HFF-Myc (cell line): ENCODE results near the gene PEX26.

Experiments used
- DNase-seq: peaks from one replicate; pipeline ENCODE4 v3.0.0-alpha.2; 2011; ENCODE audit warnings: low read depth; ENCODE audit errors: extremely low read depth
- H3K4me3 ChIP-seq: replicated peaks from 2 replicates; pipeline ENCODE4 v1.5.1; 2011; ENCODE audit warnings: low read depth, mild to moderate bottlenecking, control low read depth, low read length
- TF ChIP-seq, protein P1 (sequence below): IDR thresholded peaks from 2 replicates; pipeline ENCODE4 v1.5.1; 2012; ENCODE audit warnings: mild to moderate bottlenecking, low read depth, low read length, control low read depth; ENCODE audit errors: missing control alignments

The PEX26 gene

DNA sequence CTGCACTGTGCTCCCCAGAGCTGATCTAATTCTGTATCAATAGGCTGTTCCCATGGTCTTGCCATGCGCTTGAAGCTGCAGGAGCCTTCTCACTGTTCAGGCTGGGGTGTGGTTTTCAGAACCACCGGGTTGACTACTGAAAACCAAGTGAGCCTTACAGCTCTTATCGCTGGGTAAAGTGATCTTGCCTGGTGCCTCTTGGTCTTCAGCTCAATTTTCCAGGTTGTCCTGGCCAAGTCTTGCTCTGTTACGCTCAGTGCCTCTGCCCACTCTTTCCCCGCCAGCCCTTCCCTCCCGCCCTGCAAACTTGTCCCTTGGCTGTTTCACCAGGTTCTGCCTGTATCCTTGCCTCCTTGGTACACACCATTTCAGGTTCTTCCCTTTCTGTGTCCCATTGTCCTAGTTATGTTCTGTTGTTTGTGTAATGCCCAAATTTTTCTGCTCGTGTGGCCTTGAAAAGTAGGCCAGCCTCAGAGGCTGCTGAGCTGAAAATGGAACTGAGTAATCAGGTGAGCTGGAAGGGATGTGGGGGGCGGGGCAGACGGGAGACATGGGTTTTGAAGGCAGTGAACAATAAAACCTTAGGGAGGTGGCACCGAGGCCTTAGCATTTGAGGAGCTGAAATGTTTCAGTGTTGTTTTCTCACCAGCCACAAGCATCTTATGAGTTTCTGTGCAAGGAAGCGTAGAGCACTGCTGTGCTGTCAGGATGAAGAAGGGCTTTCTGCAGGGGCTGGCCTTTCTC, 11.2 kb downstream of the PEX26 start:
- TF ChIP-seq, protein P1, sequence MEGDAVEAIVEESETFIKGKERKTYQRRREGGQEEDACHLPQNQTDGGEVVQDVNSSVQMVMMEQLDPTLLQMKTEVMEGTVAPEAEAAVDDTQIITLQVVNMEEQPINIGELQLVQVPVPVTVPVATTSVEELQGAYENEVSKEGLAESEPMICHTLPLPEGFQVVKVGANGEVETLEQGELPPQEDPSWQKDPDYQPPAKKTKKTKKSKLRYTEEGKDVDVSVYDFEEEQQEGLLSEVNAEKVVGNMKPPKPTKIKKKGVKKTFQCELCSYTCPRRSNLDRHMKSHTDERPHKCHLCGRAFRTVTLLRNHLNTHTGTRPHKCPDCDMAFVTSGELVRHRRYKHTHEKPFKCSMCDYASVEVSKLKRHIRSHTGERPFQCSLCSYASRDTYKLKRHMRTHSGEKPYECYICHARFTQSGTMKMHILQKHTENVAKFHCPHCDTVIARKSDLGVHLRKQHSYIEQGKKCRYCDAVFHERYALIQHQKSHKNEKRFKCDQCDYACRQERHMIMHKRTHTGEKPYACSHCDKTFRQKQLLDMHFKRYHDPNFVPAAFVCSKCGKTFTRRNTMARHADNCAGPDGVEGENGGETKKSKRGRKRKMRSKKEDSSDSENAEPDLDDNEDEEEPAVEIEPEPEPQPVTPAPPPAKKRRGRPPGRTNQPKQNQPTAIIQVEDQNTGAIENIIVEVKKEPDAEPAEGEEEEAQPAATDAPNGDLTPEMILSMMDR = no peak
- no peak overlapping the region for H3K4me3 ChIP-seq
- no peak for DNase-seq

DNA sequence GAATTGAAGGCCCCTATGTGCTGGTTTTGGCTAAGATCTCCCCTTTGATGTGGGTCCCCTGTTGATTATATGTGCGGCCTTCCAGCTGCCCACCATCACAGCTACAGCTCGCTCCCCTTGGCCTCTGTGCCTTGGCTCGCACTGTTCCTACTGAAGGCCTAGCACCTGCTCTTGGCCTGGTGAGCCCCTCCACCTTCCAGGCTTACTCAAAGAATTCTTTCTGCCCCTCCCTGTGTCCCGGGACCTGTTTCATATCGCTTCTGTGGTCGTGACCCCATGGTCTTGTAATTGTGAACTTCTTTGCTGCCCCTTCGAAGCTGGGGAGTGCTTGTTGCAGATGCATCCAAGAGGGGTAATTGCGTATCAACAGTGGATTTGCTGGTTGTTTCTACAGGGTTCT, 12.5 kb downstream of the PEX26 start:
- TF ChIP-seq, protein P1 = no peak
- no peak for DNase-seq
- H3K4me3 ChIP-seq = no peak overlapping the region

DNA sequence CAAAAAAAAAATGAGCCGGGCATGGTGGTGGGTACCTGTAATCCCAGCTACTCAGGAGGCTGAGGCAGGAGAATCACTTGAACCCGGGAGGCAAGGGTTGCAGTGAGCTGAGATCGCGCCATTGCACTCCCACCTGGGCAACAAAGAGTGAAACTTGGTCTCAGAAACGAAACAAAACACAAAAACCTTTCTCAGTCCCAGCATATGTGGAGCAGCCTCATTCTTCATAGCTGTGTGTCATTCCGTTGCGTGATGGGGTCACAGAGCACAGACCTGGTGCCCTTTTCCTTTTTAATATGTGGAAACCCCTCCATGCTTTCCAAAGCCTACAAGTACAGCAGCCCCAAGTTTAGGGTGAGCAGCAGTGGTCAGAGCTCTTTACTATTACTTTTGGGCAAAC, 13.7 kb downstream of the PEX26 start:
- TF ChIP-seq, protein P1 = no peak
- no peak for DNase-seq
- no peak overlapping the region for H3K4me3 ChIP-seq

DNA sequence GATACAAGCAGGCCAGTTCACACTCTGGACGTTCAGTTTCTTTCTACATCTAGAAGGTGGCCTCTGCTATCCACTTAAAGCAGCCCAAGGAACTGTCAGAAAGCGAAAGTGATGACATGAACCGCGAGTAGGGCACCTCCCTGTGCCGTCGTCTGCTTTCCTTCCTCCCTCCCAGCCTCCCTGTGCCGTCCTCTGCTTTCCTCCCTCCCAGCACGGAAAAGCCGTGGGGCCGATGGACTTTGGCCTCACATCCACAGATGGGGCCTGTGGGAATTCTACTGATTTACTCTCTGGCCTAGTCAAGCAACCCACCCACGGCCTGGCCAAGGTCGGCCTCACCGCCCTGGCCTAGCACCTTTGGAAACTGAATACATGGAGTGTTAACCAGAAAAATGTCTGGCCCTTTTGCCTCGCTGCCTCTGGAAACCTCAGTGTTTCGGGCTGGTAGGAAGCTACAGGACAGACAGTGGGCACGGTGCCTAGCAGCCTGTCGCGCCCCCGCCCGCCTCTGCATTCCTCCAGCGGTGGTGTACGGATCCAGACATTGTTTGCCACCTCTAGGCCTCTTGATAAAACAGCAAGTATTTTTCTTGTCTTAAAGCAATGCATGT, 14.2 kb downstream of the PEX26 start:
- no peak for DNase-seq
- TF ChIP-seq, protein P1 = no peak
- no peak overlapping the region for H3K4me3 ChIP-seq

DNA sequence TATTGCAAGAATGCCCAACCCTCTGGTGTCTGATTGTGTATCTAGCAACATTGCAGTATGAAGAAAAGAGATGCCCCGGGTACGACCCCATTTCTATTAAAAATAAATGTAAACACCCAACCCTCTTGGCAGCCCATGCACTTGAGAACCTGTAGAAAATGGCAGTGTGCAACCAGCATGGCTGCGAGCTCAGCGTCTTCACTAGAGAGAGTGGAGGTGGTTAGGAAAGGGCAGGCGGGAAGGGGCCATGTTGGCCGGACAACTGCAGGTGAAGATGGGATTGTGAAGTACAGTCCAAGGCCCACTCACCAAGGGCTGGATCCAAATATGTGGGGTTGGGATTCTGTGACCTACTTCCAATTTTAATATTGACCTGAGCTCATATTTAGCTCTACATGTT, 15.9 kb downstream of the PEX26 start:
- TF ChIP-seq, protein P1 = no peak
- H3K4me3 ChIP-seq = no peak overlapping the region

DNA sequence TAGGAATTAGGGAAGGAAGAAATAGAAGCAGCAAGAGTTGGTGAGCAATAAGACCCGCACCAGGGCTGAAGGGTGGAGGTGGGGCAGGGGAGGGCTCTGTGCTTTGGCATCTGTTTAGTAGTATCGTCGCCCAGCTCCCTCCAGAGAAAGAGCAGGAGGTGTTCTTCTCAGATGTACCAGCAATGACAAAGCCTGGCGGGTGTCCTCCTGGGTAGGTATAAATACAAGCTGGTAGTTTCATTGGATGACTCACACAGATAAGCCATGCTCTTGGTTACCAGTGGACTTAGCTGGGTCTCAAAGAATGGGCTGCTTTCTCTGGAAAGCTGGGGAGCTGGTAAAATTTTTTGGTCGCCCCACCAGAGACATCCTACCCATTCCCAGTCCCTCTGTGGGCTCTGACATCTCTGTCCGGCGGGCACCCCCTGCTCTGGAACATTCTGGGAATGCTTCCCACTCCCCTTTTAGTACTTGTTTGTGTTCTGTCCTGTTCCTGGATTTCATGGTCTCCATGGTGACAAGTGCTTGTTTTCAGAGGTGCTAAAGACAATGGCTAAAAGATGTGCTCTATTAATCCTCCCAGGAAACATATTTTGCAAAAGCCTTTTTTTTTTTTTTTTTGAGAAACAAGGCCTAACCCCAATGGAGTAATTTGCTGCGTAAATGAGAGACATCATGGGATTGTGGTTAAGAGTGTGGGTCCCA, 17.5 kb downstream of the PEX26 start:
- H3K4me3 ChIP-seq = no peak overlapping the region
- TF ChIP-seq, protein P1 = no peak
- no peak for DNase-seq

More for the DNA sequence above, 15.9 kb downstream of the PEX26 start:
- no peak for DNase-seq
